ENCODE results near the gene IL19. TPM values are rescaled to one million over a fixed set of nuclear protein-coding genes. Genes with fewer than 3 reads are reported as not detected.
"Not testable (repeated sequence)": the region's sequence is repeated elsewhere in the genome, so short reads cannot be mapped to it uniquely, and the experiment has no call there.

Gene IL19
- total RNA-seq, 2 experiments from 2014 or later = 0.21 TPM; not detected in 1

- H3K4me3 Mint-ChIP-seq; DNase-seq; H3K36me3 Mint-ChIP-seq; intact Hi-C loops (cut with micrococcal nuclease); POLR2A ChIA-PET; H3K9me3 Mint-ChIP-seq; H3K27me3 Mint-ChIP-seq; H3K27ac Mint-ChIP-seq: not testable (repeated sequence)
- CTCF ChIA-PET = interaction anchor here (5.1 kb wide), 1 partner anchor 22 kb away, joined by 21 read pairs; no protein-coding TSS in a partner anchor
- H3K4me1 Mint-ChIP-seq (ENCODE audit: low read depth) = peaks cover 39% of the 10 kb centered on the region
Observed at GRCh38 chr1:206762741-206763364, 7.7 kb upstream of the IL19 start.

DNA sequence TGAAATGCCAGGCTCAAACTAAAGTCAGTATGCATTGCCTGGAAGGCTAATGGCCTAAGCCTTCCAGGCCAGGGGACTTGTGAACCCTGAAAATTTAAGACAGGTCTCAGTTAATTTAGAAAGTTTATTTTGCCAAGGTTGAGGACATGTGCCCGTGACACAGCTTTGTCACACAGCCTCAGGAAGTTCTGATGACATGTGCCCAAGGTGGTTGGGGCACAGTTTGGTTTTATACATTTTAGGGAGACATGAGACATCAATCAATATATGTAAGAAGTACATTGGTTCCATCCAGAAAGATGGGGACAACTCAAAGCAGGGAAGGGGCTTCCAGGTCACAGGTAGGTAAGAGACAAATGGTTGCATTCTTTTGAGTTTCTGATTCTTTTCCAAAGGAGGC, 4.8 kb upstream of the IL19 start:
- not testable (repeated sequence) for H3K9me3 Mint-ChIP-seq, H3K36me3 Mint-ChIP-seq, H3K27me3 Mint-ChIP-seq, H3K4me3 Mint-ChIP-seq
- Mint-ChIP-seq H3K27ac (peak overlapping the region; percentile 68), H3K4me1 (ENCODE audit: low read depth) (peaks cover 66% of the 10 kb centered on the region)
- CTCF ChIA-PET = interaction anchor here (0.8 to 13.9 kb wide), 14 partner anchors 8 to 147 kb away, joined by 3 to 123 read pairs (median 7); partner anchors contain the start of gene IL20
- POLR2A ChIA-PET = interaction anchor here (0.6 to 6.1 kb wide), 6 partner anchors 18 to 38 kb away, joined by 3 to 44 read pairs (median 12); no protein-coding TSS in a partner anchor
- DNase-seq = peak; percentile 45
- intact Hi-C loops (cut with micrococcal nuclease) = loop anchor here (1.0 kb wide), 1 partner anchor 26 kb away; no protein-coding TSS in a partner anchor

GRCh38 chr1:206766251-206766856, 4.2 kb upstream of the IL19 start:
- intact Hi-C loops (cut with micrococcal nuclease) = loop anchor here (1.0 kb wide), 1 partner anchor 27 kb away; no protein-coding TSS in a partner anchor
- DNase-seq = peak; percentile 84
- peaks cover 6% of the 10 kb centered on the region for H3K27me3 Mint-ChIP-seq
- peaks cover 69% of the 10 kb centered on the region for H3K4me1 Mint-ChIP-seq (ENCODE audit: low read depth)
- ChIA-PET POLR2A (interaction anchor here (0.9 to 6.1 kb wide), 7 partner anchors 17 to 141 kb away, joined by 3 to 44 read pairs (median 7); no protein-coding TSS in a partner anchor), CTCF (interaction anchor here (0.7 to 13.9 kb wide), 17 partner anchors 8 to 215 kb away, joined by 3 to 123 read pairs (median 7); partner anchors contain the start of gene IL20)
- H3K4me3 Mint-ChIP-seq = peak overlapping the region; percentile 44
- H3K9me3 Mint-ChIP-seq = no peaks in the 10 kb centered on the region
- peak overlapping the region; percentile 68 for H3K27ac Mint-ChIP-seq
- no peaks in the 10 kb centered on the region for H3K36me3 Mint-ChIP-seq

- intact Hi-C loops (cut with micrococcal nuclease) = loop anchor here (1.0 to 2.0 kb wide), 3 partner anchors 14 to 35 kb away; no protein-coding TSS in a partner anchor
- no peak for DNase-seq
- ChIA-PET CTCF (interaction anchor here (0.6 to 13.9 kb wide), 20 partner anchors 10 to 213 kb away, joined by 3 to 123 read pairs (median 6); partner anchors contain the start of gene IL20), POLR2A (interaction anchor here (0.6 to 6.1 kb wide), 14 partner anchors 10 to 188 kb away, joined by 3 to 44 read pairs (median 4); no protein-coding TSS in a partner anchor)
- H3K36me3 Mint-ChIP-seq = no peaks in the 10 kb centered on the region
- H3K9me3 Mint-ChIP-seq = no peaks in the 10 kb centered on the region
- peaks cover 7% of the 10 kb centered on the region for H3K27me3 Mint-ChIP-seq
- peak overlapping the region; percentile 71 for H3K27ac Mint-ChIP-seq
- H3K4me3 Mint-ChIP-seq = peak overlapping the region; percentile 25
- H3K4me1 Mint-ChIP-seq (ENCODE audit: low read depth) = peaks cover 80% of the 10 kb centered on the region
Observed at GRCh38 chr1:206768472-206769303, 1.9 kb upstream of the IL19 start.

- DNase-seq = peak; percentile 87
- peak overlapping the region; percentile 25 for H3K4me3 Mint-ChIP-seq
- H3K27me3 Mint-ChIP-seq = peaks cover 6% of the 10 kb centered on the region
- ChIA-PET POLR2A (interaction anchor here (0.6 to 6.1 kb wide), 11 partner anchors 10 to 35 kb away, joined by 3 to 44 read pairs (median 6); no protein-coding TSS in a partner anchor), CTCF (interaction anchor here (0.6 to 13.9 kb wide), 14 partner anchors 11 to 213 kb away, joined by 3 to 123 read pairs (median 13); no protein-coding TSS in a partner anchor)
- H3K4me1 Mint-ChIP-seq (ENCODE audit: low read depth) = peaks cover 78% of the 10 kb centered on the region
- intact Hi-C loops (cut with micrococcal nuclease) = loop anchor here (1.0 to 2.0 kb wide), 3 partner anchors 15 to 34 kb away; no protein-coding TSS in a partner anchor
- H3K36me3 Mint-ChIP-seq = no peaks in the 10 kb centered on the region
- no peaks in the 10 kb centered on the region for H3K9me3 Mint-ChIP-seq
- H3K27ac Mint-ChIP-seq = peak overlapping the region; percentile 71
Observed at GRCh38 chr1:206769304-206769731, 1.3 kb upstream of the IL19 start.

DNA sequence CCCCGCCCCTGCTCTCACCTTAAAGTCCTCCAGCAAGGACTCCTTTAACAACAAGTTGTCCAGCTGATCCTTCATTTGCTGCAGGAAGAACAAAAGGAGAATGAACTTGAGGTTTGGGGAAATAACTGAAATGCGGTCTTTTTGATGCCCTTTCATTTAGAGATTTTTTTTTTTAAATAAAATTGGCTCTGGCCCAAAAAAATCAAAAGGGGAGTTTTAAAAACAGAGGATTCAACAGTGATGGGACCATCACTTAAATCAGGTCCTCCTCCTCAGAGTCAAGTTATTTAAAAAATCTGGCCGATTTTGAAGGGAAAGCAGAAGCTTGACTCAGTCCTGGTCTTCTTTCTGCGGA, 742 bp downstream of the IL19 start:
- H3K4me1 Mint-ChIP-seq (ENCODE audit: low read depth) = peaks cover 70% of the 10 kb centered on the region
- ChIA-PET CTCF (interaction anchor here (0.7 to 13.9 kb wide), 7 partner anchors 15 to 162 kb away, joined by 3 to 123 read pairs (median 7); partner anchors contain the start of gene IL20), POLR2A (interaction anchor here (1.3 to 6.1 kb wide), 8 partner anchors 11 to 35 kb away, joined by 3 to 44 read pairs (median 6); no protein-coding TSS in a partner anchor)
- no peaks in the 10 kb centered on the region for H3K36me3 Mint-ChIP-seq
- peak overlapping the region; percentile 26 for H3K27ac Mint-ChIP-seq
- peak overlapping the region; percentile 61 for H3K4me3 Mint-ChIP-seq
- H3K27me3 Mint-ChIP-seq = peaks cover 6% of the 10 kb centered on the region
- DNase-seq = no peak
- intact Hi-C loops (cut with micrococcal nuclease) = no loop called here
- no peaks in the 10 kb centered on the region for H3K9me3 Mint-ChIP-seq

- intact Hi-C loops (cut with micrococcal nuclease) = no loop called here
- POLR2A ChIA-PET = interaction anchor here (0.8 to 3.0 kb wide), 6 partner anchors 11 to 33 kb away, joined by 3 to 8 read pairs (median 4); no protein-coding TSS in a partner anchor
- DNase-seq = no peak
- Mint-ChIP-seq H3K4me3 (peak within 1 kb of the TSS; percentile 61), H3K4me1 (ENCODE audit: low read depth) (peaks cover 59% of the 10 kb centered on the region), H3K27me3 (peaks cover 6% of the 10 kb centered on the region), H3K9me3 (no peaks in the 10 kb centered on the region), H3K36me3 (no peaks in the 10 kb centered on the region), H3K27ac (peak within 1 kb of the TSS; percentile 57)
- CTCF ChIA-PET = interaction anchor here (1.7 to 13.9 kb wide), 4 partner anchors 36 to 140 kb away, joined by 7 to 123 read pairs (median 30); no protein-coding TSS in a partner anchor
Observed at GRCh38 chr1:206772243-206772937, 1.8 kb downstream of the IL19 start, which contains the start of gene IL10. Gene IL10 (minus strand): TSS chr1:206772494. CDS start chr1:206772435, 59 bp downstream.

- Mint-ChIP-seq H3K4me1 (ENCODE audit: low read depth) (peaks cover 48% of the 10 kb centered on the region), H3K4me3 (no peak overlapping the region), H3K27ac (no peak overlapping the region), H3K36me3 (no peaks in the 10 kb centered on the region), H3K9me3 (no peaks in the 10 kb centered on the region), H3K27me3 (peaks cover 6% of the 10 kb centered on the region)
- DNase-seq = no peak
- intact Hi-C loops (cut with micrococcal nuclease) = no loop called here
- POLR2A ChIA-PET = interaction anchor here (0.6 to 3.0 kb wide), 2 partner anchors 21 to 34 kb away, joined by 3 to 8 read pairs; no protein-coding TSS in a partner anchor
- CTCF ChIA-PET = interaction anchor here (1.2 to 13.9 kb wide), 3 partner anchors 34 to 38 kb away, joined by 4 to 123 read pairs (median 9); no protein-coding TSS in a partner anchor
Observed at GRCh38 chr1:206774093-206774492, 3.5 kb downstream of the IL19 start.

GRCh38 chr1:206776229-206776628, 5.7 kb downstream of the IL19 start:
- POLR2A ChIA-PET = no interaction called here
- CTCF ChIA-PET = interaction anchor here (1.0 to 13.9 kb wide), 2 partner anchors 40 to 206 kb away, joined by 3 to 123 read pairs; no protein-coding TSS in a partner anchor
- DNase-seq = no peak
- Mint-ChIP-seq H3K4me3 (no peak overlapping the region), H3K4me1 (ENCODE audit: low read depth) (peaks cover 26% of the 10 kb centered on the region), H3K27ac (no peak overlapping the region), H3K27me3 (peaks cover 4% of the 10 kb centered on the region), H3K9me3 (no peaks in the 10 kb centered on the region), H3K36me3 (no peaks in the 10 kb centered on the region)
- intact Hi-C loops (cut with micrococcal nuclease) = no loop called here

DNA sequence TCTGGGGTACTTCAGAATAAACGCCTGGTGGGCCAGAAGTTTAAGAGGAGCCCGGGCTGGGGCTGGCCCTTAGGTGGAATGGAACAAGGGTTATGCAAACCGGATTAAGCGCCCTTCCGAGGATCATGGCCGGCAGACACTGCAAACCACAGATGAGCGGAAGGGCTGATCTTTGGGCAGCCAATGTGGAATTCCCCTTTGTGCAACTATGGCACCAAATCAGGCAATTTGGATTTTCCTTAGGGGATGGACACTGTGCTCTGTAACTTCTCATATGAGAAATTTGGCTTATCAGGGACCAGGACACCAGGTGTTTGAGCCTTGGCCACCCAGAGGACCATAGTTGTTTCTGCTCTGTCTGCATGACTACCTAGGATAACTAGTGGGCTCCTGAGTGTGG, 7.5 kb downstream of the IL19 start:
- CTCF ChIA-PET = interaction anchor here (0.7 to 1.0 kb wide), 2 partner anchors 16 to 32 kb away, joined by 3 read pairs; no protein-coding TSS in a partner anchor
- no peak for DNase-seq

More for the DNA sequence above, 7.5 kb downstream of the IL19 start:
- H3K4me1 Mint-ChIP-seq (ENCODE audit: low read depth) = peaks cover 26% of the 10 kb centered on the region
- H3K9me3 Mint-ChIP-seq = no peaks in the 10 kb centered on the region
- H3K27ac Mint-ChIP-seq = no peak overlapping the region
- intact Hi-C loops (cut with micrococcal nuclease) = no loop called here
- H3K27me3 Mint-ChIP-seq = peaks cover 2% of the 10 kb centered on the region
- POLR2A ChIA-PET = interaction anchor here (1.1 kb wide), 1 partner anchor 131 kb away, joined by 3 read pairs; no protein-coding TSS in a partner anchor
- H3K4me3 Mint-ChIP-seq = no peak overlapping the region
- H3K36me3 Mint-ChIP-seq = no peaks in the 10 kb centered on the region
